GM12891 (cell line): ENCODE measurements around the gene ZNF527. TPM values are rescaled to one million over a fixed set of nuclear protein-coding genes. Genes with fewer than 3 reads are reported as not detected.
A peak's percentile ranks its signal among the peaks of the same experiment; 100 is the strongest.

Source experiments
- DNase-seq: peaks from one replicate; pipeline ENCODE4 v3.0.0; 2011; ENCODE audit warnings: low spot score; ENCODE audit not compliant: insufficient read length
- FAIRE-seq: peaks from 2 replicates; lab custom pipeline; 2011; peaks lifted over from hg19 to GRCh38; lab: Jason Lieb, UNC
- PAX5 ChIP-seq: IDR thresholded peaks from 2 replicates; pipeline ENCODE4 v1.6.1; 2011; ENCODE audit warnings: low read length, moderate library complexity, mild to moderate bottlenecking; ENCODE audit not compliant: insufficient read depth, severe bottlenecking
- POLR2A ChIP-seq: IDR thresholded peaks from 2 replicates; pipeline ENCODE4 v1.6.1; 2011; ENCODE audit warnings: low read depth, low read length, control low read depth
- POLR2AphosphoS5 ChIP-seq: IDR thresholded peaks from 2 replicates; pipeline ENCODE4 v1.6.1; 2011; ENCODE audit warnings: low read depth, low read length, control low read depth
- POU2F2 ChIP-seq: IDR thresholded peaks from 2 replicates; pipeline ENCODE4 v1.6.1; 2011; ENCODE audit warnings: low read depth, mild to moderate bottlenecking, control low read depth, low read length, moderate library complexity
- SPI1 ChIP-seq: IDR thresholded peaks from 2 replicates; pipeline ENCODE4 v1.6.1; 2011; ENCODE audit warnings: low read depth, low read length, control low read depth
- TAF1 ChIP-seq: IDR thresholded peaks from 2 replicates; pipeline ENCODE4 v1.6.1; 2011; ENCODE audit warnings: low read depth, low read length, control low read depth
- polyA plus RNA-seq: library from polyadenylated mRNA; unstranded; fragments of >200 nt; gene quantifications from one replicate; pipeline ENCODE4 v1.2.1, GENCODE V29; 2012; ENCODE audit warnings: low read depth, missing spikeins, inconsistent platforms; ENCODE audit not compliant: missing spikeins

ZNF527 gene
- 1.9 TPM for polyA plus RNA-seq

- FAIRE-seq: peak; percentile 99
Observed at GRCh38 chr19:37370880-37371661, at the start of gene ZNF527. ZNF527 (plus strand) TSS chr19:37371099; CDS start chr19:37374199, 3,100 bp downstream.

DNA sequence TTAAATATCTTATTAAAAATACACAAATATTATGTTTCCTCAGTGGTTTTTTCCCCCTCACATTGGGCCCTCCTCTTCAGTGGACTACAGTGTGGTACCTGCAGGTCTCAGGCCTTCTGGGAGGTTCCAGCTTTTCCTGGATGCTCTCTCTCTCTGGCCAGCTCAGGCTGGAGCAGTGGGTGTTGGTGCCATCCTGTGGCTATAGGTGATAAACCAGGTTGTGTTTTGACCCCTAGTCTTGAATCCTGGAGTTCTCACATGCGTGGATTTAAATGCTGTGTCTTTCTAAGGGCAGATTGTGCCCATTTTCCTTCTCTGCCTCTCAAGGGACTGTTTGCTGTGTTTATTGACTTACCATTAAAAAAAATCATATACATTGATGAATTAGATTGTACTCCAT, 41.2 kb upstream of the ZNF527 start:
- DNase-seq: no peak
- no peak for TF ChIP-seq TAF1
- FAIRE-seq: no peak

More at GRCh38 chr19:37370880-37371661, at the start of gene ZNF527:
- peak; percentile 56 for TF ChIP-seq TAF1
- TF ChIP-seq PAX5: no peak
- TF ChIP-seq POU2F2: 0 out of 2 replicates have a peak, but pooled peaks have one; percentile 14
- TF ChIP-seq POLR2AphosphoS5: peak; percentile 50; the same call in 1 of the 2 replicates
- TF ChIP-seq POLR2A: peak; percentile 76; the same call in 1 of the 2 replicates
- no peak for TF ChIP-seq SPI1
- DNase-seq: peak; percentile 93

DNA sequence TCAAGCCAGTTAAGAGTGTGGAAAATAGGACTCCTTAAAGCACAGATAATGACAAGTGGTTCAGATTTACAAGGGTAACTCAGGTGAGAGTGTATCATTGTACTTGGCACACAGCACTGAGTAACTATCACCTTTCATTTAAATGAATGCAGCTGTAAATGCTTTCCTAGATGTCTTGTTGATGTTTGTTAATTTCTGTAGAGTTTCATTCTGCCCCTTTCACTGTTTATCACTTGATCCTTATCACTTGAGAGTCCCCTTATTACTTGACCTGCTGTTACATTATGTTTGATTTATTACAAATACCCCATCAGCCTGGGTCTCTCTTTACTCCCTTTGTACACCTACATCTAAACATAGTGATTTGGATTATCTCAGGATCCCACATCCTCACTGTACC, 38.1 kb upstream of the ZNF527 start:
- no peak for FAIRE-seq
- TF ChIP-seq PAX5 (no peak), POLR2A (no peak), POLR2AphosphoS5 (no peak), POU2F2 (no peak), TAF1 (no peak)
- no peak for DNase-seq

GRCh38 chr19:37333457-37333856, 37.4 kb upstream of the ZNF527 start:
- FAIRE-seq: no peak
- DNase-seq: no peak
- TF ChIP-seq SPI1 (no peak), PAX5 (no peak)

- FAIRE-seq (peak; percentile 95), DNase-seq (peak; percentile 84)
- TF ChIP-seq TAF1: peak; percentile 51; the same call in 1 of the 2 replicates
- peak; percentile 73 for TF ChIP-seq POLR2AphosphoS5
- TF ChIP-seq PAX5: no peak
- TF ChIP-seq SPI1: peak; percentile 47
- TF ChIP-seq POU2F2: peak; percentile 76
- TF ChIP-seq POLR2A: peak; percentile 85
Observed at GRCh38 chr19:37334179-37335071, 36.5 kb upstream of the ZNF527 start.

GRCh38 chr19:37342753-37343152, 28.1 kb upstream of the ZNF527 start:
- DNase-seq (no peak), FAIRE-seq (no peak)
- TF ChIP-seq POLR2AphosphoS5: no peak
- TF ChIP-seq PAX5: no peak
- no peak for TF ChIP-seq POLR2A
- TF ChIP-seq TAF1: no peak
- no peak for TF ChIP-seq POU2F2
- no peak for TF ChIP-seq SPI1

DNA sequence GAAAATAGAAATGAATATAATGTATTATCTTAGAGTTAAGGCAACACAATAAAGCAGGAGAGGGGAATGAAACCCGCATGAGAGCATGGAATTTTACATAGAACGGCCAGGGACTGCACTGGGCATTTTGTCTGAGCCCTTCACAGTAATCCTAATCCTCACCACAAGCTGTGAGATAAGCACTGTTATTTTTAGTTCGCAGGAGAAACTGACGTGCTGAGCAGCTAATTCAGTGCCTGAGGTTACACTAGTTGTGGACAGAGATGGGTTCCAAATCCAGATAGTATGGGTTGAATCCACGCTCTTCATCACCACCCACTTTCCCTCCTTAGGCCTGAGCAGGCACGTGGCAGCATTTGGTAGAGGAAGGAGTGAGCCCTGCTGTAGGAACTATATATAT, 24.8 kb upstream of the ZNF527 start:
- FAIRE-seq: no peak
- TF ChIP-seq POLR2A (no peak), POLR2AphosphoS5 (no peak), PAX5 (no peak), TAF1 (no peak), POU2F2 (no peak), SPI1 (no peak)
- DNase-seq: no peak

- DNase-seq: no peak
- no peak for FAIRE-seq
- TF ChIP-seq PAX5: no peak
- TF ChIP-seq POLR2A: no peak
- TF ChIP-seq POU2F2: no peak
- TF ChIP-seq POLR2AphosphoS5: no peak
- no peak for TF ChIP-seq TAF1
- TF ChIP-seq SPI1: no peak
Observed at GRCh38 chr19:37348060-37348459, 22.8 kb upstream of the ZNF527 start.

DNA sequence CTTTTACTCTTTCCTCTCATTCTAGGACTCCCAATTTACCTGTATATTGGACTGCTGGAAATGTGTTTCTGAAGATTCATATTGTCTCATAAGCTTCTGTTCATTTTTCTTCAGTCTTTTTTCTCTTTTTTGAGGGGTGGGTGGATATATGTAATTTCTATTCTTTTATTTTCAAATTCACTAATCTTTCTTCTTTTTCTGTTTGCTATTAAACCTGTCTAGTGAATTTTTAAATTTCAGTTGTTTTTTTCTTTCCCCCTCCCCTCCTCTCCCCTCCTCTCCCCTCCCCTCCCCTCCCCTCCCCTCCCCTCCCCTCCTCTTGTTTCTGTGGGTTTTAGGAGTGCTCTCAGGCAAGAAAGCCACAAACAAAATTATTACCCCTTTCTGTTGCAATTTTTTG, 16.9 kb upstream of the ZNF527 start:
- FAIRE-seq: no peak

More for the DNA sequence above, 16.9 kb upstream of the ZNF527 start:
- no peak for DNase-seq
- TF ChIP-seq POLR2AphosphoS5 (no peak), POLR2A (no peak), PAX5 (no peak), TAF1 (no peak), SPI1 (no peak), POU2F2 (no peak)
